Measurements from ENCODE around the gene TRIM6.
"Not testable (repeated sequence)": the region's sequence is repeated elsewhere in the genome, so short reads cannot be mapped to it uniquely, and the experiment has no call there.

The TRIM6 gene

GRCh38 chr11:5596607-5597201, at the start of gene TRIM6:
Gene TRIM6 (plus strand): TSS chr11:5596637. CDS start chr11:5596898, 261 bp downstream.
- DNase-seq: no peak

GRCh38 chr11:5547982-5548381, 48.5 kb upstream of the TRIM6 start:
- no peak for DNase-seq

GRCh38 chr11:5548440-5548839, 48.0 kb upstream of the TRIM6 start, which contains the start of gene OR52H1:
Gene OR52H1 (minus strand): TSS chr11:5548540. CDS start chr11:5545505, 3,035 bp downstream.
- DNase-seq: no peak

GRCh38 chr11:5550440-5551095, 45.9 kb upstream of the TRIM6 start:
- no peak for DNase-seq

- DNase-seq: no peak
These were observed 43.1 kb upstream of the TRIM6 start for GRCh38 chr11:5553343-5553742.

GRCh38 chr11:5556596-5557188, 39.7 kb upstream of the TRIM6 start:
- no peak for DNase-seq

GRCh38 chr11:5557751-5558150, 38.7 kb upstream of the TRIM6 start:
- DNase-seq: no peak

GRCh38 chr11:5564259-5565019, 32.0 kb upstream of the TRIM6 start:
- no peak for DNase-seq

GRCh38 chr11:5574654-5575053, 21.8 kb upstream of the TRIM6 start:
- no peak for DNase-seq

- DNase-seq: no peak
These were observed 21.3 kb upstream of the TRIM6 start for GRCh38 chr11:5575152-5575551.

- no peak for DNase-seq
These were observed 19.3 kb upstream of the TRIM6 start for GRCh38 chr11:5577101-5577500.

GRCh38 chr11:5580577-5580976, 15.9 kb upstream of the TRIM6 start, which contains the start of gene OR52B6:
Gene OR52B6 (plus strand): TSS chr11:5580877. CDS start chr11:5580877, 0 bp downstream.
- no peak for DNase-seq

GRCh38 chr11:5581014-5581413, 15.4 kb upstream of the TRIM6 start:
- no peak for DNase-seq

GRCh38 chr11:5584458-5584857, 12.0 kb upstream of the TRIM6 start:
- DNase-seq: not testable (repeated sequence)

- not testable (repeated sequence) for DNase-seq
These were observed 6.5 kb upstream of the TRIM6 start for GRCh38 chr11:5589906-5590305.

- no peak for DNase-seq
These were observed 4.8 kb upstream of the TRIM6 start for GRCh38 chr11:5591613-5592012.

- no peak for DNase-seq
These were observed 3.8 kb upstream of the TRIM6 start for GRCh38 chr11:5592615-5593014.

- no peak for DNase-seq
These were observed 3.3 kb upstream of the TRIM6 start for GRCh38 chr11:5593146-5593545.

- no peak for DNase-seq
These were observed 1.5 kb downstream of the TRIM6 start for GRCh38 chr11:5597953-5598352.

GRCh38 chr11:5600374-5600851, 4.0 kb downstream of the TRIM6 start:
- DNase-seq: peak; percentile 43

GRCh38 chr11:5602791-5603190, 6.4 kb downstream of the TRIM6 start:
- DNase-seq: not testable (repeated sequence)

- no peak for DNase-seq
These were observed 6.9 kb downstream of the TRIM6 start for GRCh38 chr11:5603326-5603725.

- no peak for DNase-seq
These were observed 8.5 kb downstream of the TRIM6 start for GRCh38 chr11:5604896-5605295.
